Loucy (cell line): ENCODE results near the gene ZSCAN30.

ENCODE experiments used
- H2AFZ ChIP-seq: fragments of 200-600 bp; sonication (generic); 2 replicates; pipeline ENCODE4 v1.6.0; 2016; ENCODE audit warnings: antibody characterized with exemption, mild to moderate bottlenecking, low read length, moderate library complexity
- H3F3A ChIP-seq: fragments of 200-600 bp; 2 replicates; pipeline ENCODE4 v1.6.0; 2016; ENCODE audit warnings: antibody characterized with exemption, low read depth, mild to moderate bottlenecking
- H3K27me3 ChIP-seq: fragments of 200-600 bp; sonication (generic); 2 replicates; pipeline ENCODE4 v1.6.1; 2014; ENCODE audit warnings: low read length, mild to moderate bottlenecking; ENCODE audit not compliant: insufficient read depth, poor library complexity, severe bottlenecking
- H3K36me3 ChIP-seq: fragments of 200-600 bp; sonication (generic); 2 replicates; pipeline ENCODE4 v1.6.1; 2016; ENCODE audit warnings: low read length; ENCODE audit not compliant: insufficient read depth
- H3K4me1 ChIP-seq: fragments of 200-600 bp; sonication (generic); 2 replicates; pipeline ENCODE4 v1.5.1; 2014; ENCODE audit warnings: low read length, mild to moderate bottlenecking; ENCODE audit not compliant: insufficient read depth, poor library complexity, severe bottlenecking
- H3K4me2 ChIP-seq: fragments of 200-600 bp; sonication (generic); 2 replicates; pipeline ENCODE4 v1.6.0; 2014; ENCODE audit warnings: antibody characterized with exemption, low read length, low read depth, mild to moderate bottlenecking; ENCODE audit not compliant: poor library complexity, severe bottlenecking
- H3K4me3 ChIP-seq: fragments of 200-600 bp; sonication (generic); 2 replicates; pipeline ENCODE4 v1.5.1; 2014; ENCODE audit warnings: low read length, mild to moderate bottlenecking, mixed read lengths; ENCODE audit not compliant: poor library complexity, severe bottlenecking
- H3K79me2 ChIP-seq: fragments of 200-600 bp; sonication (generic); 2 replicates; pipeline ENCODE4 v1.6.1; 2014; ENCODE audit warnings: low read length; ENCODE audit not compliant: insufficient read depth
- H3K9ac ChIP-seq: fragments of 200-600 bp; sonication (generic); 2 replicates; pipeline ENCODE4 v1.6.0; 2014; ENCODE audit warnings: mild to moderate bottlenecking, low read depth, low read length, moderate library complexity; ENCODE audit not compliant: poor library complexity, severe bottlenecking
- H3K9me2 ChIP-seq: fragments of 200-600 bp; sonication (generic); replicated peaks from 2 replicates; pipeline ENCODE4 v1.6.1; 2016; ENCODE audit warnings: low read depth, low read length, mixed read lengths
- H3K9me3 ChIP-seq: fragments of 200-600 bp; sonication (generic); 2 replicates; pipeline ENCODE4 v1.6.1; 2014; ENCODE audit warnings: mild to moderate bottlenecking, antibody characterized with exemption, low read length, low read depth; ENCODE audit not compliant: insufficient read depth
- H4K20me1 ChIP-seq: fragments of 200-600 bp; sonication (generic); 2 replicates; pipeline ENCODE4 v1.6.0; 2014; ENCODE audit warnings: antibody characterized with exemption, low read length, mild to moderate bottlenecking; ENCODE audit not compliant: insufficient read depth, poor library complexity, severe bottlenecking
- CTCF ChIP-seq: fragments of 200-600 bp; sonication (generic); conservative IDR thresholded peaks from 2 replicates; pipeline ENCODE4 v1.5.1; 2014; ENCODE audit warnings: mild to moderate bottlenecking, antibody characterized with exemption, low read length
- EZH2phosphoT487 ChIP-seq: fragments of 200-600 bp; IDR thresholded peaks from 2 replicates; pipeline ENCODE4 v1.6.1; 2018; ENCODE audit warnings: antibody characterized with exemption, mild to moderate bottlenecking, moderate library complexity, borderline replicate concordance

The ZSCAN30 gene

GRCh38 chr18:35253655-35254287 lies 36.3 kb downstream of the ZSCAN30 start:
- no peak for TF ChIP-seq CTCF
- TF ChIP-seq EZH2phosphoT487, result no peak
- Histone ChIP-seq H3K4me1 (no peaks in the 10 kb centered on the region), H3K9ac (no peak overlapping the region), H4K20me1 (no peaks in the 10 kb centered on the region), H3K79me2 (no peaks in the 10 kb centered on the region), H2AFZ (no peak overlapping the region), H3K36me3 (no peaks in the 10 kb centered on the region), H3K9me3 (peaks cover 13% of the 10 kb centered on the region; the same call in 1 of the 2 replicates), H3K27me3 (no peaks in the 10 kb centered on the region), H3K4me2 (no peak overlapping the region), H3K9me2 (no peaks in the 10 kb centered on the region), H3F3A (no peaks in the 10 kb centered on the region; the same call in 1 of the 2 replicates), H3K4me3 (no peak overlapping the region)

GRCh38 chr18:35252466-35252865 lies 37.6 kb downstream of the ZSCAN30 start:
- no peak for TF ChIP-seq CTCF
- TF ChIP-seq EZH2phosphoT487, result no peak
- no peaks in the 10 kb centered on the region for H3K27me3 ChIP-seq
- H3K79me2 ChIP-seq, result no peaks in the 10 kb centered on the region
- no peak overlapping the region for H3K4me2 ChIP-seq
- H3K4me1 ChIP-seq, result no peaks in the 10 kb centered on the region
- no peaks in the 10 kb centered on the region for H3K9me2 ChIP-seq
- H3K36me3 ChIP-seq, result peaks cover 5% of the 10 kb centered on the region; the same call in 1 of the 2 replicates
- no peaks in the 10 kb centered on the region; the same call in 1 of the 2 replicates for H3F3A ChIP-seq
- peaks cover 13% of the 10 kb centered on the region; the same call in 1 of the 2 replicates for H3K9me3 ChIP-seq
- no peak overlapping the region for H2AFZ ChIP-seq
- H3K4me3 ChIP-seq, result no peak overlapping the region
- no peak overlapping the region for H3K9ac ChIP-seq
- no peaks in the 10 kb centered on the region for H4K20me1 ChIP-seq

GRCh38 chr18:35248429-35248828 lies 41.6 kb downstream of the ZSCAN30 start:
- H3K9me3 ChIP-seq, result peaks cover 11% of the 10 kb centered on the region; the same call in 1 of the 2 replicates
- H3K36me3 ChIP-seq, result peaks cover 42% of the 10 kb centered on the region
- H3K79me2 ChIP-seq, result no peaks in the 10 kb centered on the region; the same call in 1 of the 2 replicates
- no peak overlapping the region for H3K4me2 ChIP-seq
- H3K4me3 ChIP-seq, result no peak overlapping the region
- H3K27me3 ChIP-seq, result no peaks in the 10 kb centered on the region
- no peak for TF ChIP-seq EZH2phosphoT487
- no peak for TF ChIP-seq CTCF
- H4K20me1 ChIP-seq, result no peaks in the 10 kb centered on the region
- no peaks in the 10 kb centered on the region for H3K4me1 ChIP-seq
- no peak overlapping the region for H3K9ac ChIP-seq
- H3F3A ChIP-seq, result no peaks in the 10 kb centered on the region; the same call in 1 of the 2 replicates
- H2AFZ ChIP-seq, result no peak overlapping the region
- no peaks in the 10 kb centered on the region for H3K9me2 ChIP-seq
